Loucy (cell line): ENCODE measurements around the gene PKNOX2.

Experiments used
- H2AFZ ChIP-seq: fragments of 200-600 bp; sonication (generic); 2 replicates; pipeline ENCODE4 v1.6.0; 2016; ENCODE audit warnings: antibody characterized with exemption, mild to moderate bottlenecking, low read length, moderate library complexity
- H3F3A ChIP-seq: fragments of 200-600 bp; 2 replicates; pipeline ENCODE4 v1.6.0; 2016; ENCODE audit warnings: antibody characterized with exemption, low read depth, mild to moderate bottlenecking
- H3K27me3 ChIP-seq: fragments of 200-600 bp; sonication (generic); 2 replicates; pipeline ENCODE4 v1.6.1; 2014; ENCODE audit warnings: low read length, mild to moderate bottlenecking; ENCODE audit not compliant: insufficient read depth, poor library complexity, severe bottlenecking
- H3K36me3 ChIP-seq: fragments of 200-600 bp; sonication (generic); 2 replicates; pipeline ENCODE4 v1.6.1; 2016; ENCODE audit warnings: low read length; ENCODE audit not compliant: insufficient read depth
- H3K4me1 ChIP-seq: fragments of 200-600 bp; sonication (generic); 2 replicates; pipeline ENCODE4 v1.5.1; 2014; ENCODE audit warnings: low read length, mild to moderate bottlenecking; ENCODE audit not compliant: insufficient read depth, poor library complexity, severe bottlenecking
- H3K4me2 ChIP-seq: fragments of 200-600 bp; sonication (generic); 2 replicates; pipeline ENCODE4 v1.6.0; 2014; ENCODE audit warnings: antibody characterized with exemption, low read length, low read depth, mild to moderate bottlenecking; ENCODE audit not compliant: poor library complexity, severe bottlenecking
- H3K4me3 ChIP-seq: fragments of 200-600 bp; sonication (generic); 2 replicates; pipeline ENCODE4 v1.5.1; 2014; ENCODE audit warnings: low read length, mild to moderate bottlenecking, mixed read lengths; ENCODE audit not compliant: poor library complexity, severe bottlenecking
- H3K79me2 ChIP-seq: fragments of 200-600 bp; sonication (generic); 2 replicates; pipeline ENCODE4 v1.6.1; 2014; ENCODE audit warnings: low read length; ENCODE audit not compliant: insufficient read depth
- H3K9ac ChIP-seq: fragments of 200-600 bp; sonication (generic); 2 replicates; pipeline ENCODE4 v1.6.0; 2014; ENCODE audit warnings: mild to moderate bottlenecking, low read depth, low read length, moderate library complexity; ENCODE audit not compliant: poor library complexity, severe bottlenecking
- H3K9me2 ChIP-seq: fragments of 200-600 bp; sonication (generic); replicated peaks from 2 replicates; pipeline ENCODE4 v1.6.1; 2016; ENCODE audit warnings: low read depth, low read length, mixed read lengths
- H3K9me3 ChIP-seq: fragments of 200-600 bp; sonication (generic); 2 replicates; pipeline ENCODE4 v1.6.1; 2014; ENCODE audit warnings: mild to moderate bottlenecking, antibody characterized with exemption, low read length, low read depth; ENCODE audit not compliant: insufficient read depth
- H4K20me1 ChIP-seq: fragments of 200-600 bp; sonication (generic); 2 replicates; pipeline ENCODE4 v1.6.0; 2014; ENCODE audit warnings: antibody characterized with exemption, low read length, mild to moderate bottlenecking; ENCODE audit not compliant: insufficient read depth, poor library complexity, severe bottlenecking
- CTCF ChIP-seq: fragments of 200-600 bp; sonication (generic); conservative IDR thresholded peaks from 2 replicates; pipeline ENCODE4 v1.5.1; 2014; ENCODE audit warnings: mild to moderate bottlenecking, antibody characterized with exemption, low read length
- EZH2phosphoT487 ChIP-seq: fragments of 200-600 bp; IDR thresholded peaks from 2 replicates; pipeline ENCODE4 v1.6.1; 2018; ENCODE audit warnings: antibody characterized with exemption, mild to moderate bottlenecking, moderate library complexity, borderline replicate concordance

The PKNOX2 gene

GRCh38 chr11:125202977-125203376 is 38.4 kb downstream of the PKNOX2 start:
- TF ChIP-seq EZH2phosphoT487 = no peak
- TF ChIP-seq CTCF = no peak
- Histone ChIP-seq H2AFZ (no peak overlapping the region), H3K36me3 (no peaks in the 10 kb centered on the region), H3K4me3 (no peak overlapping the region), H3K4me1 (no peaks in the 10 kb centered on the region), H3K9me2 (no peaks in the 10 kb centered on the region), H3F3A (no peaks in the 10 kb centered on the region), H3K4me2 (no peak overlapping the region), H4K20me1 (no peaks in the 10 kb centered on the region), H3K79me2 (no peaks in the 10 kb centered on the region), H3K27me3 (no peaks in the 10 kb centered on the region), H3K9me3 (no peaks in the 10 kb centered on the region), H3K9ac (no peak overlapping the region)

- Histone ChIP-seq H3K9ac (no peak overlapping the region), H3K27me3 (no peaks in the 10 kb centered on the region), H3K4me1 (no peaks in the 10 kb centered on the region), H3K4me3 (no peak overlapping the region), H3F3A (no peaks in the 10 kb centered on the region), H3K9me2 (no peaks in the 10 kb centered on the region), H3K36me3 (no peaks in the 10 kb centered on the region), H3K79me2 (no peaks in the 10 kb centered on the region), H3K4me2 (no peak overlapping the region), H2AFZ (no peak overlapping the region), H3K9me3 (no peaks in the 10 kb centered on the region), H4K20me1 (no peaks in the 10 kb centered on the region)
- no peak for TF ChIP-seq EZH2phosphoT487
- TF ChIP-seq CTCF = no peak
These were observed 43.4 kb downstream of the PKNOX2 start for GRCh38 chr11:125207866-125208425.

GRCh38 chr11:125210066-125210465 is 45.5 kb downstream of the PKNOX2 start:
- Histone ChIP-seq H3K4me1 (no peaks in the 10 kb centered on the region), H3K9ac (no peak overlapping the region), H3K9me2 (no peaks in the 10 kb centered on the region), H3F3A (no peaks in the 10 kb centered on the region), H3K4me2 (no peak overlapping the region), H3K36me3 (no peaks in the 10 kb centered on the region), H3K27me3 (no peaks in the 10 kb centered on the region), H3K79me2 (no peaks in the 10 kb centered on the region), H2AFZ (no peak overlapping the region), H4K20me1 (no peaks in the 10 kb centered on the region), H3K4me3 (no peak overlapping the region), H3K9me3 (no peaks in the 10 kb centered on the region)
- no peak for TF ChIP-seq CTCF
- no peak for TF ChIP-seq EZH2phosphoT487
